Endothelial cell of umbilical vein (primary cell): ENCODE data around the gene EFNA2.

Experiments
- EZH2 ChIP-seq: IDR thresholded peaks from 2 replicates; pipeline ENCODE4 v1.6.1; 2012; ENCODE audit warnings: borderline replicate concordance, low read depth, mild to moderate bottlenecking, moderate library complexity, low read length, inconsistent platforms; ENCODE audit not compliant: severe bottlenecking
- FOS ChIP-seq: IDR thresholded peaks from 2 replicates; pipeline ENCODE4 v1.6.1; 2011; ENCODE audit warnings: mild to moderate bottlenecking, low read length, moderate library complexity, borderline replicate concordance; ENCODE audit not compliant: insufficient read depth
- GATA2 ChIP-seq: IDR thresholded peaks from 2 replicates; pipeline ENCODE4 v1.7.0; 2011; ENCODE audit warnings: low read depth, mild to moderate bottlenecking, moderate library complexity, mixed read lengths, low read length; ENCODE audit not compliant: insufficient read length, insufficient read depth
- JUN ChIP-seq: IDR thresholded peaks from 2 replicates; pipeline ENCODE4 v1.6.1; 2011; ENCODE audit warnings: borderline replicate concordance, low read depth; ENCODE audit not compliant: insufficient read length, insufficient read depth
- MYC ChIP-seq: IDR thresholded peaks from one replicate; pipeline ENCODE4 v1.6.1; 2011; ENCODE audit warnings: mild to moderate bottlenecking, low read depth, low read length
- POLR2A ChIP-seq: IDR thresholded peaks from 2 replicates; pipeline ENCODE4 v1.6.1; 2012; ENCODE audit warnings: low read depth, mild to moderate bottlenecking, control low read depth, low read length
- POLR2AphosphoS5 ChIP-seq: IDR thresholded peaks from 2 replicates; pipeline ENCODE4 v1.6.1; 2012; ENCODE audit warnings: low read depth, mild to moderate bottlenecking, control low read depth, low read length, moderate library complexity; ENCODE audit not compliant: insufficient read depth
- TF ChIP-seq, protein P1 (sequence below), 2 donors: IDR thresholded peaks; 1 replicate in 1 of 2; 2 replicates in 1 of 2; pipeline ENCODE4 v1.5.1; 2011; ENCODE audit warnings: low read length in 2 of 2, mild to moderate bottlenecking in 2 of 2, moderate library complexity in 2 of 2, control low read depth in 1 of 2, inconsistent platforms in 1 of 2, low read depth in 1 of 2; ENCODE audit not compliant: insufficient read depth in 1 of 2; ENCODE audit errors: extremely low read depth in 1 of 2
- TF ChIP-seq, protein P2 (sequence below): IDR thresholded peaks from 2 replicates; pipeline ENCODE4 v1.6.1; 2011; ENCODE audit not compliant: insufficient read depth, insufficient read length

DNA sequence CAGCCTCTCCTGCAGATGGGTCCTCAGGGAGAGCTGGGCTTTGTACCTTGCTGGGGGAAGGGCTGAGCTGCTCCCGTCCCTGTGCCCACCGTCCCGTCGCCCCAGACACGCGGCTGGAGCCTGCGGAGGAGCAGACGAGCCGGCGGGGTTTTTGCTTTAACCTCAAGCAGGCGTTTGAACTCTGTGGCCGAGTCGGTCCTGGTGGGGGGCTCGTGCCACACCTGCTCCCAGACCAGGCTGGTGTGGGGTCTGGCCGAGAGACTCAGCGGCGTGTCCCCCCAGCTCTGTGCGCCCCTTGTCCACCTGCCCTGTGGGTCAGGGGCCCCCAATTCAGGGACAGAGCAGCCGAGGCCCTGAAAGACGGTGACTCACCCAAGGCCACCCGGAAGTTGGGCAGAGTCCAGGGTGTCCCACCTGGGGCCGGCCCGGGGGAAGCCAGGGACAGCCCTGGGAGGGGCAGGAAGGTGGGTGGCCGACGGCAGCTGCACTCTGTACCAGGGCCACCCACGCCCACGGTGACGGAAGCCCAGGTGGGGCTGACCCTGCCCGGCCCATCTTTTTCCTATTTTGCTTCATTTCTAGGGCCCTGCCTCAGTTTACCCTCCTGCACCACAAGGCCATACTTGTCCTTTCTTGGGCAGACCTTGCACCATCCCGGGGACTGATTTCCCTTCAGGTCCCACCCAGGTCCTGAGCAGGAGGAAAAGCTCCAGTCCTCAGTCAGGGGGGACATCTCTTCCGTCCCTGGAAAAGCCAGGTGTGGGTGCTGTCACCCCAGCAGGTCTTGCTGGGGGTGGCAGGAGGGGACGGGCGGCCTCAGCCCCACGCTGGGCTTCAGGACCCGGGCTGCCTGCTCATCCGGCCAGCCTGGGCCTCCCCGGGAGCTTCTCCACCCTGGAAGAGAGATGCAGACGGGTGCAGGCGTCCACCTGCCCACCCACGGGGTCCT, 5.3 kb downstream of the EFNA2 start:
- TF ChIP-seq, protein P1, sequence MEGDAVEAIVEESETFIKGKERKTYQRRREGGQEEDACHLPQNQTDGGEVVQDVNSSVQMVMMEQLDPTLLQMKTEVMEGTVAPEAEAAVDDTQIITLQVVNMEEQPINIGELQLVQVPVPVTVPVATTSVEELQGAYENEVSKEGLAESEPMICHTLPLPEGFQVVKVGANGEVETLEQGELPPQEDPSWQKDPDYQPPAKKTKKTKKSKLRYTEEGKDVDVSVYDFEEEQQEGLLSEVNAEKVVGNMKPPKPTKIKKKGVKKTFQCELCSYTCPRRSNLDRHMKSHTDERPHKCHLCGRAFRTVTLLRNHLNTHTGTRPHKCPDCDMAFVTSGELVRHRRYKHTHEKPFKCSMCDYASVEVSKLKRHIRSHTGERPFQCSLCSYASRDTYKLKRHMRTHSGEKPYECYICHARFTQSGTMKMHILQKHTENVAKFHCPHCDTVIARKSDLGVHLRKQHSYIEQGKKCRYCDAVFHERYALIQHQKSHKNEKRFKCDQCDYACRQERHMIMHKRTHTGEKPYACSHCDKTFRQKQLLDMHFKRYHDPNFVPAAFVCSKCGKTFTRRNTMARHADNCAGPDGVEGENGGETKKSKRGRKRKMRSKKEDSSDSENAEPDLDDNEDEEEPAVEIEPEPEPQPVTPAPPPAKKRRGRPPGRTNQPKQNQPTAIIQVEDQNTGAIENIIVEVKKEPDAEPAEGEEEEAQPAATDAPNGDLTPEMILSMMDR (IDR thresholded peaks at IDR 0.05; ENCODE audit: extremely low read depth in 1 of 2, insufficient read depth in 1 of 2, low read depth in 1 of 2, low read length in 2 of 2) = no peak
- TF ChIP-seq POLR2A (no peak), MYC (no peak), FOS (no peak), EZH2 (no peak), POLR2AphosphoS5 (no peak), GATA2 (no peak), JUN (no peak)
- TF ChIP-seq, protein P2, sequence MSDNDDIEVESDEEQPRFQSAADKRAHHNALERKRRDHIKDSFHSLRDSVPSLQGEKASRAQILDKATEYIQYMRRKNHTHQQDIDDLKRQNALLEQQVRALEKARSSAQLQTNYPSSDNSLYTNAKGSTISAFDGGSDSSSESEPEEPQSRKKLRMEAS = no peak
